Caco-2 (cell line): Measurements from ENCODE around the gene OPN5. TPM values are rescaled to one million over a fixed set of nuclear protein-coding genes. Genes with fewer than 3 reads are reported as not detected.

Source experiments
- BruUV-seq: library from RNA; stranded (reverse); fragments of 400-500 nt; replicated peaks from 2 replicates; lab custom pipeline; 2021; lab: Mats Ljungman, UMichigan
- CTCF ChIA-PET: fragments of 300-600 bp; sonication (Branson Sonifier 250); formaldehyde crosslinking; loops from one replicate; lab custom pipeline; 2022; ENCODE audit warnings: antibody characterized with exemption; lab: Charles Lee
- POLR2A ChIA-PET: fragments of 300-600 bp; sonication (Branson Sonifier 250); formaldehyde crosslinking; loops from one replicate; lab custom pipeline; 2022; ENCODE audit warnings: antibody characterized with exemption; lab: Charles Lee
- DNase-seq, 2 experiments: peaks; one replicate each; pipeline versions ENCODE4 v3.0.0 to v3.0.0-alpha.2; 2020 to 2022
- H3K27me3 ChIP-seq: replicated peaks from 2 replicates; pipeline ENCODE4 v1.6.0; 2011; ENCODE audit warnings: low read length; ENCODE audit not compliant: control insufficient read depth, insufficient read depth
- H3K36me3 ChIP-seq: 2 replicates; pipeline ENCODE4 v1.5.1; 2011; ENCODE audit warnings: low read length; ENCODE audit not compliant: control insufficient read depth, insufficient read depth
- H3K4me1 ChIP-seq: fragments of 250-450 bp; sonication (Bioruptor Pico); 2 replicates; pipeline ENCODE4 v1.5.1; 2020; ENCODE audit warnings: mild to moderate bottlenecking
- H3K4me3 ChIP-seq: 2 replicates; pipeline ENCODE4 v1.5.1; 2011; ENCODE audit warnings: low read depth, mild to moderate bottlenecking, control low read depth, low read length
- H3K9me3 ChIP-seq: fragments of 250-450 bp; sonication (Bioruptor Pico); 2 replicates; pipeline ENCODE4 v1.5.1; 2020; ENCODE audit warnings: mild to moderate bottlenecking, moderate library complexity
- H3K27ac Mint-ChIP-seq: one replicate; pipeline ENCODE4 v1.8.0; 2022; ENCODE audit warnings: mixed read lengths; ENCODE audit not compliant: unreplicated experiment
- H3K27me3 Mint-ChIP-seq: one replicate; pipeline ENCODE4 v1.8.0; 2022; ENCODE audit warnings: mixed read lengths; ENCODE audit not compliant: insufficient read depth, unreplicated experiment
- H3K36me3 Mint-ChIP-seq: one replicate; pipeline ENCODE4 v1.8.0; 2022; ENCODE audit warnings: mild to moderate bottlenecking, mixed read lengths; ENCODE audit not compliant: insufficient read depth, unreplicated experiment
- H3K4me1 Mint-ChIP-seq: one replicate; pipeline ENCODE4 v1.8.0; 2022; ENCODE audit warnings: low read depth, mixed read lengths; ENCODE audit not compliant: unreplicated experiment
- H3K4me3 Mint-ChIP-seq: one replicate; pipeline ENCODE4 v1.8.0; 2022; ENCODE audit warnings: mild to moderate bottlenecking, moderate library complexity, mixed read lengths; ENCODE audit not compliant: unreplicated experiment
- H3K9me3 Mint-ChIP-seq: one replicate; pipeline ENCODE4 v1.8.0; 2022; ENCODE audit warnings: mixed read lengths; ENCODE audit not compliant: unreplicated experiment
- intact Hi-C: fragments of 100-400 bp; cut with micrococcal nuclease; formaldehyde crosslinking; loops from one replicate; pipeline ENCODE4 v1.10.0; 2022; ENCODE audit not compliant: unreplicated experiment
- total RNA-seq: library from RNA; stranded (reverse); gene quantifications from 2 replicates; pipeline ENCODE4 v1.2.3, GENCODE V29; 2022
- TF ChIP-seq, protein P1 (sequence below), 2 experiments: fragments of 200-600 bp in 1 of 2; IDR thresholded peaks; 1 replicate in 1 of 2; 2 replicates in 1 of 2; pipeline versions ENCODE4 v1.5.1 to v1.8.0; 2011 to 2022; ENCODE audit warnings: antibody characterized with exemption in 1 of 2, control low read depth in 1 of 2, inconsistent platforms in 1 of 2, low read depth in 1 of 2, low read length in 1 of 2, mild to moderate bottlenecking in 1 of 2, moderate library complexity in 1 of 2; ENCODE audit not compliant: insufficient read depth in 1 of 2, severe bottlenecking in 1 of 2, unreplicated experiment in 1 of 2

The OPN5 gene
- total RNA-seq, 1 experiment from 2014 or later, result not detected

DNA sequence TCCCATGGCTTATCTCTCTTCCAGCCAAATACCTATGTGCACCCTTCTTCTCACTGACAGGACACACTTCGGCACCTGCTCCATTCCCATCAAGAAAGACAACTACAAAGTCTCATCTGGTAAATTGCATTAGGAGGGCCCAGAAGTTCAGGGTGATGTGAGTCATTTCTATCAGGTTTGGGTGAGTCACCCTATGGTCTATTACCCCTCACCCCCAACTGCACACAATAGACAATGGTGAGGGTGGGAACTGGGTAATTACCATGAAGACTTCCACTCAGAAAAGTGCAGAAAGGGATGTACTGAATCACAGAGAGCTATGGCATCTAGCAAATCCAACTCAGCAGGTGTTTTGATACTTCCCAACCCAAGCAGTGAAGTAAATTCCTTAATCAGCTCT, 54.8 kb downstream of the OPN5 start:
- H3K4me1 ChIP-seq, result no peaks in the 10 kb centered on the region
- CTCF ChIA-PET, result no interaction called here
- no peak for DNase-seq
- Mint-ChIP-seq H3K4me3 (no peak overlapping the region), H3K36me3 (no peaks in the 10 kb centered on the region), H3K27ac (no peak overlapping the region), H3K9me3 (no peaks in the 10 kb centered on the region), H3K27me3 (peaks cover 7% of the 10 kb centered on the region), H3K4me1 (no peaks in the 10 kb centered on the region)
- TF ChIP-seq, protein P1, sequence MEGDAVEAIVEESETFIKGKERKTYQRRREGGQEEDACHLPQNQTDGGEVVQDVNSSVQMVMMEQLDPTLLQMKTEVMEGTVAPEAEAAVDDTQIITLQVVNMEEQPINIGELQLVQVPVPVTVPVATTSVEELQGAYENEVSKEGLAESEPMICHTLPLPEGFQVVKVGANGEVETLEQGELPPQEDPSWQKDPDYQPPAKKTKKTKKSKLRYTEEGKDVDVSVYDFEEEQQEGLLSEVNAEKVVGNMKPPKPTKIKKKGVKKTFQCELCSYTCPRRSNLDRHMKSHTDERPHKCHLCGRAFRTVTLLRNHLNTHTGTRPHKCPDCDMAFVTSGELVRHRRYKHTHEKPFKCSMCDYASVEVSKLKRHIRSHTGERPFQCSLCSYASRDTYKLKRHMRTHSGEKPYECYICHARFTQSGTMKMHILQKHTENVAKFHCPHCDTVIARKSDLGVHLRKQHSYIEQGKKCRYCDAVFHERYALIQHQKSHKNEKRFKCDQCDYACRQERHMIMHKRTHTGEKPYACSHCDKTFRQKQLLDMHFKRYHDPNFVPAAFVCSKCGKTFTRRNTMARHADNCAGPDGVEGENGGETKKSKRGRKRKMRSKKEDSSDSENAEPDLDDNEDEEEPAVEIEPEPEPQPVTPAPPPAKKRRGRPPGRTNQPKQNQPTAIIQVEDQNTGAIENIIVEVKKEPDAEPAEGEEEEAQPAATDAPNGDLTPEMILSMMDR (IDR thresholded peaks at IDR 0.05; ENCODE audit: insufficient read depth in 1 of 2, low read depth in 1 of 2, low read length in 1 of 2, severe bottlenecking in 1 of 2, unreplicated experiment in 1 of 2), result no peak
- POLR2A ChIA-PET, result no interaction called here
- no peaks in the 10 kb centered on the region for H3K36me3 ChIP-seq
- BruUV-seq, result no TSS peak
- no peaks in the 10 kb centered on the region for H3K9me3 ChIP-seq
- H3K27me3 ChIP-seq, result no peaks in the 10 kb centered on the region
- no peak overlapping the region for H3K4me3 ChIP-seq
- intact Hi-C loops, result no loop called here

DNA sequence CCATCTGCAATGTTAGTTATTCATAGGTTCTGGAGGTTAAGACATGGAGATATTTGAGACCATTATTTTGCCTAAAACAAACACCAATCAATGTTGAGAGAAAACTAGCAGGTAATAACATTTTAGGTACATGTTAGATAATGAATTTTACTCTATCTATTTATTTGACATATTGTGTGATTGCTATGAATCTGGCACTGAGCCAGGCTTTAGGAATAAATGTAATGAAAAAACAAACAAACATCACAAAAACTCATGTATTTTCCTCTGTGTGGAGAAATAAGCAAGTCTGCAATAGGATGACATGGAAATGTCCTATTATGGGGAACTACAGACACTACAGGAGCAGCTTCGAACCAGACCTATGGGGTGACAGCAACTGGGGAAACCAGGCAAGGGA, 57.8 kb downstream of the OPN5 start:
- Mint-ChIP-seq H3K27ac (no peak overlapping the region), H3K4me3 (no peak overlapping the region), H3K27me3 (peaks cover 5% of the 10 kb centered on the region), H3K4me1 (no peaks in the 10 kb centered on the region), H3K9me3 (no peaks in the 10 kb centered on the region), H3K36me3 (no peaks in the 10 kb centered on the region)
- CTCF ChIA-PET, result no interaction called here
- intact Hi-C loops, result no loop called here
- H3K9me3 ChIP-seq, result no peaks in the 10 kb centered on the region
- BruUV-seq, result no TSS peak
- no peak overlapping the region for H3K4me3 ChIP-seq
- H3K4me1 ChIP-seq, result no peaks in the 10 kb centered on the region
- TF ChIP-seq, protein P1 (IDR thresholded peaks at IDR 0.05; ENCODE audit: insufficient read depth in 1 of 2, low read depth in 1 of 2, low read length in 1 of 2, severe bottlenecking in 1 of 2, unreplicated experiment in 1 of 2), result no peak
- no peaks in the 10 kb centered on the region for H3K27me3 ChIP-seq
- no peak for DNase-seq
- POLR2A ChIA-PET, result no interaction called here
- no peaks in the 10 kb centered on the region for H3K36me3 ChIP-seq

DNA sequence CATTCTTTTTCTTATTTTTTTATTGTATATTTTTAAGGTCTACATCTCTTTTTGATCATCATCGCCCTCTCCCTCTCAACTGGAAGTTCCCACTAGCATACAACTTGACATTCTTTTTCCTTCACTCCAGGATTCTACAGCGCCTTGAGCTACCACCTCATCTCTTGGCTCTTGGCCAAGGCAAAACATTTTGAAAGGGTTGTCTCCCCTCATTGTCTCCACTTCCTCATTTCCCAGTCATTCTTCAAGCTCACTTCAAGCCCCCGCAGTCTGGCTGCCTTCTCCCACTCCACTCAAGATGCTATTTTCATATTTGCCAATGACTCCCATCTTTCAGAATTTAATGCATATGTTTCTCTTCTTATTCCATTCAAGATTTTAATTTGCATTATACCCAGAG, 63.0 kb downstream of the OPN5 start:
- Mint-ChIP-seq H3K27me3 (peaks cover 3% of the 10 kb centered on the region), H3K36me3 (no peaks in the 10 kb centered on the region), H3K4me1 (no peaks in the 10 kb centered on the region), H3K27ac (no peak overlapping the region), H3K9me3 (no peaks in the 10 kb centered on the region), H3K4me3 (no peak overlapping the region)
- Histone ChIP-seq H3K9me3 (no peaks in the 10 kb centered on the region), H3K36me3 (no peaks in the 10 kb centered on the region), H3K27me3 (no peaks in the 10 kb centered on the region), H3K4me3 (no peak overlapping the region), H3K4me1 (no peaks in the 10 kb centered on the region)
- ChIA-PET POLR2A (no interaction called here), CTCF (no interaction called here)
- no peak for DNase-seq
- intact Hi-C loops, result no loop called here
- no TSS peak for BruUV-seq
- TF ChIP-seq, protein P1 (IDR thresholded peaks at IDR 0.05; ENCODE audit: insufficient read depth in 1 of 2, low read depth in 1 of 2, low read length in 1 of 2, severe bottlenecking in 1 of 2, unreplicated experiment in 1 of 2), result no peak
